Ovary (tissue), 3 donors: ENCODE data around the gene STAT1.

Experiments
- EP300 ChIP-seq: sonication (generic); formaldehyde crosslinking; IDR thresholded peaks from one replicate; pipeline ENCODE4 v1.6.1; 2017; ENCODE audit warnings: antibody characterized with exemption
- POLR2A ChIP-seq: fragments of 450-650 bp; IDR thresholded peaks from one replicate; pipeline ENCODE4 v1.6.1; 2017; ENCODE audit warnings: antibody characterized with exemption, mild to moderate bottlenecking, moderate library complexity
- TF ChIP-seq, protein P1 (sequence below), 3 donors: fragments of 450-650 bp in 2 of 3; fragments of 200-600 bp in 1 of 3; IDR thresholded peaks; one replicate each; pipeline versions ENCODE4 v1.5.1 to v1.8.0; 2016 to 2022; ENCODE audit warnings: antibody characterized with exemption in 3 of 3, mild to moderate bottlenecking in 1 of 3
- donor health status: DM: no; HTN: no; CAD: no.

GRCh38 chr2:190927301-190927700, 86.7 kb downstream of the STAT1 start:
- TF ChIP-seq, protein P1, sequence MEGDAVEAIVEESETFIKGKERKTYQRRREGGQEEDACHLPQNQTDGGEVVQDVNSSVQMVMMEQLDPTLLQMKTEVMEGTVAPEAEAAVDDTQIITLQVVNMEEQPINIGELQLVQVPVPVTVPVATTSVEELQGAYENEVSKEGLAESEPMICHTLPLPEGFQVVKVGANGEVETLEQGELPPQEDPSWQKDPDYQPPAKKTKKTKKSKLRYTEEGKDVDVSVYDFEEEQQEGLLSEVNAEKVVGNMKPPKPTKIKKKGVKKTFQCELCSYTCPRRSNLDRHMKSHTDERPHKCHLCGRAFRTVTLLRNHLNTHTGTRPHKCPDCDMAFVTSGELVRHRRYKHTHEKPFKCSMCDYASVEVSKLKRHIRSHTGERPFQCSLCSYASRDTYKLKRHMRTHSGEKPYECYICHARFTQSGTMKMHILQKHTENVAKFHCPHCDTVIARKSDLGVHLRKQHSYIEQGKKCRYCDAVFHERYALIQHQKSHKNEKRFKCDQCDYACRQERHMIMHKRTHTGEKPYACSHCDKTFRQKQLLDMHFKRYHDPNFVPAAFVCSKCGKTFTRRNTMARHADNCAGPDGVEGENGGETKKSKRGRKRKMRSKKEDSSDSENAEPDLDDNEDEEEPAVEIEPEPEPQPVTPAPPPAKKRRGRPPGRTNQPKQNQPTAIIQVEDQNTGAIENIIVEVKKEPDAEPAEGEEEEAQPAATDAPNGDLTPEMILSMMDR (IDR thresholded peaks at IDR 0.05): no peak
- no peak for TF ChIP-seq POLR2A
- TF ChIP-seq EP300: no peak
